Stimulated activated CD8-positive, alpha-beta memory T cell treated with anti-CD3 and anti-CD28 coated beads, Interleukin-7, amount 100 ng/mL, for 48 hours (primary cell): ENCODE results near the gene SIGLEC5.

Experiments used
- DNase-seq, 2 donors: peaks; one replicate each; pipeline ENCODE4 v3.0.0-alpha.2; 2020; ENCODE audit warnings: low read depth in 1 of 2; ENCODE audit errors: extremely low read depth in 1 of 2

The SIGLEC5 gene

GRCh38 chr19:51590441-51590840 lies 39.8 kb downstream of the SIGLEC5 start:
- no peak for DNase-seq

DNA sequence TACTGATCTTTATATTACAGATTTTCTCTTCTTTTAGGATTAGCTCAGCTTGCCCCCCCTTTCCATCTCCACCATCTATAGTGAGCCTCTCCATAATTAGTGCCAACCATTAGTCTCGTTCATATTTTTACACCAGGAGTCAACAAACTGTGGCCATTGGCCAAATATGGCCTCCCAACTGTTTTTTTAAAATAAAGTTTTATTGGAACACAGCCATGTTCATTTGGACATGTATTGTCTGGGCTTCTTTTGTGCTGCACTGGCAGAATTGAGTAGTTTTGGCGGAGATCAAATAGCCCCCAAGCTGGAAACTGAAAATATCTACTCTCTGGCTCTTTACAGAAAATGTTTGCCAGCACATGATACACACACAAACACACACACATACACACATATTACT lies 40.7 kb downstream of the SIGLEC5 start:
- DNase-seq: no peak

- no peak for DNase-seq
These were observed 42.7 kb downstream of the SIGLEC5 start for GRCh38 chr19:51587264-51588191.

- no peak for DNase-seq
These were observed 43.4 kb downstream of the SIGLEC5 start for GRCh38 chr19:51586799-51587198.

DNA sequence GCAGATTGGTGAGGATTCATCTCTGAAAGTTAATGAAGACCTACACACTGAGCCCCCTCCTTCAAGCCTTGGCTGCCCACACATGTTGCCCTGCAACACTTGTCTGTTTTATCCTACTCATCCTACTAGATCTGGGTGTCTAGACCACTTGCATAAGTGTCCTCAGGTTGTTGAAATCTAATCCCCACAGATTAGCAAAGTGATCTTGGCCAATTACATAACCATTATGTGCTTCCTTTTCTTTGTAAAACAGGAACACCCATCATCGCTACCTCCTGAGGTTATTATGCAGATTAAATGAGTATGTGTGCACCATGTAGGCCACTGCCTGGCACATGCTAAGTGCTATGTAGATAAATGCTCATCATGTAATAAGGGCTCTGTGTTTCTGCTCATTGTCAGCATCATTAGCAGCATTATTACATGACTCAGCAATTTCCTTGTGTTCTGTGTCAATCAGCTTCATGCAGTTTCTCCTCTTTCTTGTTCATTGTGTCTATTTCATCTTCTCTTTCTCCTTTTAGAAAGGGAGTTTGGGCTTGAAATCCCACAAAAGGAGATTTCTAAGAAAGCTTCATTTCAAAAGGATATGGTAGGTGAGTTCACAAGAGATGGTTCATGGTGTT lies 44.0 kb downstream of the SIGLEC5 start:
- no peak for DNase-seq

DNA sequence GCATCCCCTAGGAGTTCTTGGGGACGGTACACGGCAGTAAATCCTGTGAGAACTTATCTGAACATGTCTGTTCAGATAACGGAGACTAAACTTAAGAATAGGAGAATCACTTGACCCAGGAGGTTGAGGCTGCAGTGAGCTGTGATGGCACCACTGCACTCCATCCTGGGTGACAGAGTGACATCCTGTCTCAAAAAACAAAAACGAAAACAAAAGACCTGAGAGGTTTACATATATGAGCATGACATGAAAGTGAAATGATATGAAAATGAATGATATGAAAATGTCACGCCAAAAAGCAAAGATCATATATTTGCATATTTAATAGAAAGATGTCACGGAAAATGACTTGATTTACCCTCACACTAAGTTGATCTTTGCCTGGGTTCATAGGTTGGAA lies 53.4 kb downstream of the SIGLEC5 start:
- DNase-seq: no peak

GRCh38 chr19:51573331-51573730 lies 56.9 kb downstream of the SIGLEC5 start:
- no peak for DNase-seq

DNA sequence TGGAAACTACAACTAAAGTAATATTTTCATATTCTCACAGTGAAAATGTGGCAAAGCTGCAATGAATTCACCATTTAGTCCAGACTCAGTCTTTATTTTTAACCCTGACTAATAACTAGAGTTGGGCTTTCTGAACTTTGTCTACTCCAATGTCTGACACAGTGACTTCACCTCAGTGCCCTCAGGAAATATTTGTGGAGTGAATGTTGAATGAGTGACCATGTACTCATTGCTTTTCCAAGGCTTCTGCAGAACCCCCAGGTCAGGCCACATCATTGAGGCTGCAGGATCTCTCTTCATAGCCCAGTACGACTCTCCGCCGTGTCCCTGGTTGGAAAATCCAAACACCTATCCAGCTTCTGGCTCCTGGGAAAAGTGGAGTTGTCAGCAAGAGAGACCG lies 57.3 kb downstream of the SIGLEC5 start:
- no peak for DNase-seq

- no peak for DNase-seq
These were observed 57.8 kb downstream of the SIGLEC5 start for GRCh38 chr19:51572410-51572809.

GRCh38 chr19:51571599-51571998 lies 58.6 kb downstream of the SIGLEC5 start:
- DNase-seq: no peak

GRCh38 chr19:51570962-51571575 lies 59.1 kb downstream of the SIGLEC5 start, which contains the start of gene ZNF175:
Gene ZNF175, plus strand, starts transcription at chr19:51571283. Its CDS starts 2,047 bp downstream, at chr19:51573330.
- peak; percentile 69 to 80 for DNase-seq

- DNase-seq: no peak
These were observed 61.7 kb downstream of the SIGLEC5 start for GRCh38 chr19:51568456-51568855.

DNA sequence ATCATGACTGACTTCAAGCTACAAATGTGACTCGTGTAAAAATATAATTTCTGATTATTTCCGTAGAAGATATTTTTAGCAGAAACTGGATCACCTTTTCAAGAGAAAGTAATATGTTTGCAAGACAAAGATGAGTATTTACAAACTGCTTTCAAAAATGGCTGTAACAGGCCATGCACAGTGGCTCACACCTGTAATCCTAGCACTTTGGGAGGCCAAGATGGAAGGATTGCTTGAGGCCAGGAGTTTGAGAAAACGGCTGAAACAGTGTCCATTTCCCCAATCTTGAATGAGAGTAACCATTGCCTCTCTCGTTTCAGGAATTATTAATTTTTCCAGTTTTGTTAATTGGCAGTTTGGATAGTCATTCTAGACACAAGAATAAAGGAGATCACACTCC lies 62.6 kb downstream of the SIGLEC5 start:
- DNase-seq: no peak

- no peak for DNase-seq
These were observed 63.6 kb downstream of the SIGLEC5 start for GRCh38 chr19:51566489-51567100.

DNA sequence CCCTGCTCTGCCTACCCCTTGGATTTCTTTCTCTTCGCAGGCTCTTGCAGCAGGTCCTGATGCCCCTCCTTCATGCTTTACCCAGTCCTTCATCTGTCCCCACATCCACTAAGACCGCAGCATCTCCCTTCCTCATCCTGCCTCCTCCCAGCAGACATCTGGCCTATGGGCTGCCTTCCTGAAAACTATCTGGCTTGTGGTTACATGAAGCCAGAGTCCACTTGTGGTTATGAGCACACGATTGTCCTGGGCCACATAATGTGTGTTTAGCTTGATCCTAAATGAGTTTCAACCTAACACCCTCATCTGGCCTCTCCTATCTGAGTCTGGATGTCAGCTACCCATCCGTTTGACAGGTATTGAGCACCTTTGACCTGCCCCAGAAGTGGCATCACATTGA lies 64.6 kb downstream of the SIGLEC5 start:
- no peak for DNase-seq

DNA sequence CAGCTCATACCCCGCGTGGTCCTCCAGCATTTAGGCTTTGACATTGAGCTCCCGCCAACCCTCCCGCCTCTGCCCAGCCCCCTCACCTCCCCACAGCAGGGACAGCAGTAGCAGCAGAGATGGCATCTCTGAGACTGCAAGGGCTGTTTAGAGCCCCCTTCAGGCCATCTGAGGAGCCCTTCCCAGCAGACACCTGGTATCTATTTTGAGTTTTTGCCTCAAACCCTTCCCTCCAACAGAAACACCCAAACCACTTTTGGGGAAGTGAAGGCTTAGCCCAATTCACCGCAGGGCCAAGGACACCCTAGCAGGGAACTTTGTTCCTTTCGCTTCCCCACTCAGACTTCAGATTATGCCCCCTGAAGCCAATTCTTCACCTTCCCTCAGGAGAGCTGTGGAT lies 65.4 kb downstream of the SIGLEC5 start:
- DNase-seq: no peak
